GM12874 (cell line): ENCODE results near the gene TEKT1.

Experiments
- TF ChIP-seq, protein P1 (sequence below): IDR thresholded peaks from 2 replicates; pipeline ENCODE4 v1.5.1; 2011; ENCODE audit warnings: low read depth, mild to moderate bottlenecking, control low read depth, low read length, moderate library complexity; ENCODE audit not compliant: insufficient read depth

The TEKT1 gene

DNA sequence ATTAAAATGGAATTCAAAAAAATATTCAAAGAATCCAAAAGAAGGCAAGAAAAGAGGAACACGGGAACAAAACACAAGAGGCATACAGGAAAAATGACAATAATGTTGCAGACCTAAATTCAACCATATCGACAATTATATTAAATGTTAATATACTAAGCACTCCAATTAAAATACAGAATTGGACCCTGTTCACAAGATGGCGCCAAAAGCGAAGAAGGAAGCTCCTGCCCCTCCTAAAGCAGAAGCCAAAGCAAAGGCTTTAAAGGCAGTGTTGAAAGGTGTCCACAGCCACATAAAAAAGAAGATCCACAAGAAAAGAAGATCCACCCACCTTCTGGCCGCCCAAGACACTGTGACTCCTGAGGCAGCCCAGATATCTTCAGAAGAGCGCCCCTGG lies 82.0 kb downstream of the TEKT1 start:
- TF ChIP-seq, protein P1, sequence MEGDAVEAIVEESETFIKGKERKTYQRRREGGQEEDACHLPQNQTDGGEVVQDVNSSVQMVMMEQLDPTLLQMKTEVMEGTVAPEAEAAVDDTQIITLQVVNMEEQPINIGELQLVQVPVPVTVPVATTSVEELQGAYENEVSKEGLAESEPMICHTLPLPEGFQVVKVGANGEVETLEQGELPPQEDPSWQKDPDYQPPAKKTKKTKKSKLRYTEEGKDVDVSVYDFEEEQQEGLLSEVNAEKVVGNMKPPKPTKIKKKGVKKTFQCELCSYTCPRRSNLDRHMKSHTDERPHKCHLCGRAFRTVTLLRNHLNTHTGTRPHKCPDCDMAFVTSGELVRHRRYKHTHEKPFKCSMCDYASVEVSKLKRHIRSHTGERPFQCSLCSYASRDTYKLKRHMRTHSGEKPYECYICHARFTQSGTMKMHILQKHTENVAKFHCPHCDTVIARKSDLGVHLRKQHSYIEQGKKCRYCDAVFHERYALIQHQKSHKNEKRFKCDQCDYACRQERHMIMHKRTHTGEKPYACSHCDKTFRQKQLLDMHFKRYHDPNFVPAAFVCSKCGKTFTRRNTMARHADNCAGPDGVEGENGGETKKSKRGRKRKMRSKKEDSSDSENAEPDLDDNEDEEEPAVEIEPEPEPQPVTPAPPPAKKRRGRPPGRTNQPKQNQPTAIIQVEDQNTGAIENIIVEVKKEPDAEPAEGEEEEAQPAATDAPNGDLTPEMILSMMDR = no peak

DNA sequence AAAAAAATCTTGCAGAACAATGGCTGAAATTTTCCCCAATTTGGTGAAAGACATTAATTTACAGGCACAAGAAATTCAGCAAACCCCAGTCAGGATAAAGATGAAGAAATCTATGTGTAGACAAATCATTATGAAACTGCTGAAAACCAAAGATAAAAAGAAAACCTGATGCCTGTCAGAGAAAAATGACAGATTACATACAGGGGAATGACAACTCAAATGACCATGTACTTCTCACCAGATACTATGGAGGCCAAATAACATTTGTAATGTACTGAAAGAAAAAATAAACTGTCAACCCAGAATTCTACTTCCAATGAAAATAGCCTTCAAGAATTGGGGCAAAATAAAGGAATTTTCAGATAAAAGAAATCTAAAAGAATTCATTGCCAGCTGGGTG lies 82.9 kb downstream of the TEKT1 start:
- TF ChIP-seq, protein P1 = no peak
